Adipose tissue (tissue), 3 donors: ENCODE data around the gene PRKD2. TPM values are rescaled to one million over a fixed set of nuclear protein-coding genes. Genes with fewer than 3 reads are reported as not detected.

Source experiments
- H3K27ac ChIP-seq: one replicate; pipeline ENCODE4 v1.5.1; 2013; ENCODE audit warnings: low read depth, low read length
- whole genome bisulfite sequencing, 3 donors: extraction: QIAGEN DNeasy Blood & Tissue Kit; methylation state at CpG; one replicate each; pipeline ENCODE4 v1.1.7; 2013; 5-methylcytosine and 5-hydroxymethylcytosine counted together
- polyA plus RNA-seq, 3 donors: library from polyadenylated mRNA; stranded (reverse); fragments of 200-250 nt; gene quantifications; one replicate each; pipeline ENCODE4 v1.2.3, GENCODE V29; 2013
- donor health status: healthy with polysubstance abuse.
- donor health status: Bipolar disorder and iron deficiency.
- donor health status: healthy.

PRKD2 gene
- polyA plus RNA-seq, 3 donors, result 20.4 to 41.5 (median 26.7) TPM

DNA sequence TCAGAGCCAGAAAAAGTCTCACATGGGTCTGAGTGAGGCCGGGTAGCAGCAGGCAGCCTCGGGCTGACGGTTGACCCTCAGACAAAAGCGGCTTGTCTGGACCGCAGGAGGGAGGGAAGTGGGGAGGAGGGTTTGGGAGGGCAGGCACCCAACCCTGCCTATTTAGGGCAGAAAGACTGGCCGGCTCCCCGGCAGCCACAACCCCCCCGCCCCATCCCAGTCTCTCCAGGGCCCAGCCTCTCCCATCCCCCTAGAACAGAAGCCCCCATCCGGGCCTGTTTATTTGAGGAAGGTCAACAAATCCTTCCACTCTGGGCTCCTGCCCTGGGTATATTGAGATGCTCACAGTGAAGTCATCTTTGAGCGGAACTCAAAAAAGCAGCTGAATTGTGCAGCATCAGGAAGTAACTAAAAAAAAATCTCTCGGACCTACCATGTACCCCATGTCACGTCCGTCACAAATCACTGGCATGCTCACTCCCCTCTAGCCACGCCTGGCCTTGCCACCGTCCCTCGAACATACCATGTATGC, 62.2 kb downstream of the PRKD2 start:
- H3K27ac ChIP-seq, result no peak overlapping the region
- 46 to 61% (median 55%) methylated on average over 16 of the region's 16 CpGs for WGBS, 3 donors

DNA sequence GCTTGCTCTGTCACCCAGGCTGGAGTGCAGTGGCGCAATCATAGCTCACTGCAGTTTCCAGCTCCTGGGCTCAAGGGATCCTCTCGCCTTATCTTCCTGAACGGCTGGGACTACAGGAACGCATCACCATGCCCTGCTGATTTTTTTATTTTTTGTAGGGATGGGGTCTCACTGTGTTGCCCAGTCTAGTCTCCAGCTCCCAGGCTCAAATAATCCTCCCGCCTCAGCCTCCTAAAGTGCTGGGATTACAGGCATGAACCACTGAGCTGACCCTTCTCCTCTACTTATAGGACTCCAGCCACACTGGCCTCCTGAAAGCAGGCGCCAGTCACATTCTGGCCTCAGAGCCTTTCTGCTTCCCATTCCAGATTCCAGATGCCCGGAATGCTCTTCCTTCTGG, 66.5 kb downstream of the PRKD2 start:
- no peak overlapping the region for H3K27ac ChIP-seq
- WGBS, 3 donors, result 83 to 90% (median 87%) methylated on average over 7 of the region's 7 CpGs

- WGBS, 3 donors, result 21 to 45% (median 36%) methylated on average over 80 to 144 of the region's 144 CpGs
- no peak overlapping the region for H3K27ac ChIP-seq
These were observed 67.7 kb downstream of the PRKD2 start for GRCh38 chr19:46648961-46649960.

GRCh38 chr19:46648060-46648960, 68.6 kb downstream of the PRKD2 start:
- WGBS, 3 donors, result 24 to 50% (median 46%) methylated on average over 37 to 63 of the region's 63 CpGs
- H3K27ac ChIP-seq, result no peak overlapping the region

GRCh38 chr19:46646402-46646801, 70.5 kb downstream of the PRKD2 start:
- WGBS, 3 donors, result 81 to 86% (median 82%) methylated on average over 3 of the region's 3 CpGs
- H3K27ac ChIP-seq, result no peak overlapping the region

DNA sequence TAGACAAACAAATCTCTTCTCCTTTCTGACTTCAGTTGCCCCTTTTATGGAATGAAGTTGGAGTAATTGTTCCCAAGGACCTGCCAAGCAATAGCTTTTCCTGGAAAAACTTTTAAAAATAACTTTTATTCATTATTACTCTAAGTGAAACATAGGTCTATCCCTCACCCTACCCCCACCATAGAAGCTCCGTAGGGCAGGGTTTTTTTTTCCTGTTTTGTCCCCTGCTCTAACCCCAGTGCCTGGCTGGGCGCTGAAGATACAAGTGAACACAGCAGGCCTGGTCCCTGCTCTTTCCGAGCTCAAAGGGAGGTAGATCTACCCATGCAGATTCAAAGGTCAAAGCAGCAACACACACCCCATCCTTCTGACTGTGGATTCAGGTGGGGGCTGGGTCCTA, 72.2 kb downstream of the PRKD2 start:
- 44 to 58% (median 54%) methylated on average over 3 of the region's 3 CpGs for WGBS, 3 donors
- H3K27ac ChIP-seq, result no peak overlapping the region

DNA sequence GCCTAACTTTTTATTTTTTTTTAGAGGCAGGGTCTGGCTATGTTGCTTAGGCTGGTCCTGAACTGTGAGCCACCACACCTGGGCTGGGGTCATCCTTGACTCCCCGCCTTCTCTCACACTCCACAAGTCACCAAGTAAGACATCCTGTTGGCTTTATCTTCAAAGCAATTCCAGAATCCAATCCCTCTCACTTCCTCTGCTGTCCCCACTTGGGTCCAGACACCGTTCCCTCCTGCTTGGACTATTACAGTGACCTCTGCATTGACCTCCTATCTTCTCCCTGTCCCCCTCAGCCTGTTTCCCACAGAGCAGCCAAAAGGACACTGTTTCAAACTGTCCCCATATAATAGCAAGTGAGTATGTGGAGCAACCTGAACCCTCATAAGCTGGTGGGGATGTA, 76.3 kb downstream of the PRKD2 start:
- WGBS, 3 donors, result 80 to 84% (median 83%) methylated on average over 2 of the region's 2 CpGs
- H3K27ac ChIP-seq, result no peak overlapping the region

DNA sequence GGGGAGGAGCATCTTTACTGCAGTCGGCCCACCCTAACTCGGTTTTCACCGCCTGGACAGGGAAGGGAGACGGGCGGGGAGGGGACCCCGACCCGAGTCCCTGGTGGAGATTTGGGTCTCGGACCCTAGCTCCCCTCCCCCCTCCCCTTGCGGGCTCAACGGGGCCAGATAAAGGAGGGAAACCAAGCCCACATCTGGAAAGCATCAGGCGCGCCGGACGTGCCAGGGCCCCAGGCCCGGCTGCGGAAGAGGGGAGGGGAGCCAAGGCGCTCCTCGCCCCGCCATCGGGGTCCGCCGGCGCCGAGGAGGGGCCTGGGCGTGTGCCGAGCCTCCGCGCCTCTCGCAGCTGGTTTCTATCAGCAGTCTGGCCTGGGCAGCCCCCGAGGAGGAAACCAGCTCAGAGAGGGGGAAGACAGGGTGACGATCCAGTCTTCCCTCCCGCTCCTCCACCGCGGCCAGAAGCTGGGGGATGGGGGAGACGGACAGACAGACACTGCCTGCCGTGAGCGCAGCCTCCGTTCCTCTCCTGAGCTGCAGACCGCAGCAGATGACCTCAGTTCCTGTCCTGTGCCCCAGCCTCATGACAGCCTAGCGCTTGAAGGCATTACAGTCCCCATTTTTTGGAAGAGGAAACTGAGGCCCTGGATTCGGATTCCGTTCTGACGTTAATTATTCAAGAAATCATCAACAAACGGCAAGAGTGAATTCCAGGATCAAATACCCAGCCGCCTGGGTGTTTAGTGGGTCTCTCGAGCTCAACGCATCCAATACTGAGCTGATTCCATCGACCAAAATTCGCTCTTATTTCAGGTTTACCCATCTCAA, 77.3 kb downstream of the PRKD2 start:
- whole genome bisulfite sequencing, 3 donors, result 7 to 8% (median 7%) methylated on average over 37 to 49 of the region's 49 CpGs
- H3K27ac ChIP-seq, result no peak overlapping the region

- no peak overlapping the region for H3K27ac ChIP-seq
- WGBS, 3 donors, result 71 to 88% (median 88%) methylated on average over 14 of the region's 14 CpGs
These were observed 79.7 kb downstream of the PRKD2 start for GRCh38 chr19:46637224-46637623.

GRCh38 chr19:46635920-46636761, 80.8 kb downstream of the PRKD2 start, which contains the start of gene GNG8:
TSS of gene GNG8 (minus strand) at chr19:46636202. CDS start at chr19:46634682, 1,520 bp downstream.
- WGBS, 3 donors, result 33 to 45% (median 44%) methylated on average over 22 to 34 of the region's 34 CpGs

DNA sequence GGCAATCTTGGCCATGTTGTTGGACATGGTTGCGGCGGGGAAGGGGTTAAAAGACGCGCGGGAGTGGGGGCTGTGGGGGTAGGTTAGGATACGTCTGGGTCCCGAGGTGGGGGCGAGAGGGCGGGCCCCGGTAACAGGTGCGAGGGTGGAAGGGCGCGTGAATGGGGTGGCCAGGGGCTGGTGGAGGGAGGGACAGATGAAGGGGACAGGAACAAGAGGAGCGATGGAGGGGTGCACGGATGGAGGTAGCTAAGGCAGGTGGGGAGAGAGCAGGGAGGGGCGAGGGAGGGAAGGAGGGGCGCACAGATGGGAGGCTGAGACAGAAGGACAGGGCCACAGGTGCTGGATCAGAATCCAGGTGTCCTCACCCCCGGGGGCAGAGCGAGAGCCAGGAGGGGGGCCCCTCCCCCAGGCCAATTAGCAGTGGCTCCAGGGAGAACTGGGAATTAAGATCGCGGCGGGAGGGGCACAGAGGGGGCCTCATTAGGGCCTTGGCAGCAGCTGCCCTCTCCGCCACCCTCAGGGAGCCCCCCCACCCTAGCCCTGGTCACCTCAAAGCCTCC, 82.2 kb downstream of the PRKD2 start:
- no peak overlapping the region for H3K27ac ChIP-seq
- WGBS, 3 donors, result 6 to 13% (median 8%) methylated on average over 19 to 23 of the region's 23 CpGs

More at GRCh38 chr19:46635920-46636761, 80.8 kb downstream of the PRKD2 start, which contains the start of gene GNG8:
- no peak within 1 kb of the TSS for H3K27ac ChIP-seq

DNA sequence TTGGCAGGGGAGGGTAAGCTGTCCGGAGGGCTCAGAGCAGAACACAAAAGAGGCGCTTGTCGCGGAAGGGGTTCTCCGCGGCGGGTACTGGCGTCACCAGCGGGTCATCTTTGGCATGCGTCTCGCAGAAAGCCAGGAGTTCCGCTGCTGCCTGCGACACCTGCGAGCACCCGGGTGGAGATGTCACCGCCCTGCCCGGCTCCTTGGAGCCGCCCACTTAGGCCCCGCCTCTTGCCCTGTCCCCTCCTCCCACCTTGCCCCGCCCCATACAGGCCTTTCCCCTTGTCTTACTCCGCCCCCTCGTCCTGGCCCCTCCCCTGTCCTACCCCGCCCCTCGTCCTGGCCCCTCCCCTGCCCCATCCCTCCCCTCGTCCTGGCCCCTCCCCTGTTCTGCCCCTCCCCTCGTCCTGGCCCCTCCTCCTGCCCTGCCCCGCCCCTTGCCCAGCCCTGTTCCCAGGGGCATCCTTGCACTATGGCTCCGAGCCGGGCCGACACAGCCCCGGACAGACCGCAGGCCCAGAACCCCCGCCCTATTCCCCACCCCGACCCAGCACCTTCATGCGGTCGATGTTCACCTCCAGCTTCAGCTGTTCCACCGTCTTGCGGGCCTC, 82.8 kb downstream of the PRKD2 start:
- 3 to 14% (median 5%) methylated on average over 33 to 38 of the region's 38 CpGs for WGBS, 3 donors
- no peak overlapping the region for H3K27ac ChIP-seq

DNA sequence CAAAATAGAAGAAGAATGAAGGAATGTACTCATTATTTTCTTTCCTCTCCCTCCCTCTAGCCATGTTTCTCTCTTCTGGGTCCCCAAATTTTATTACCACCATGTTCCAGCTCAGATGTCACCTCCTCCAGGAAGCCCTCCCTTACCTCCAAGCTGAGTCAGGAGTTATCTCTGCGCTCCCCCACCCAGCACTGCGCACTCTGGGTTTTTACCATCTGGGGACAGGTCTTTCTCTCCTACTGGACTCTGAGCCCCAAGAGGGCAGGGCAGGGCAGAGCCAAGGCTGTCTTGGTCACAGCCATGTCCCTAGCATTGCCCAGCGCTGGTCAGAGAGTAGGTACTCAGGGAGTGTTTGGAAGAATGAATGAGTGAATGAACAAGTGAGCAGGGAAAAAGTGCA, 83.8 kb downstream of the PRKD2 start:
- WGBS, 3 donors, result 75 to 93% (median 92%) methylated on average over 3 of the region's 3 CpGs
- H3K27ac ChIP-seq, result no peak overlapping the region

- H3K27ac ChIP-seq, result no peak overlapping the region
- WGBS, 3 donors, result 37 to 68% (median 38%) methylated on average over 6 of the region's 6 CpGs
These were observed 85.4 kb downstream of the PRKD2 start for GRCh38 chr19:46631481-46631880.

DNA sequence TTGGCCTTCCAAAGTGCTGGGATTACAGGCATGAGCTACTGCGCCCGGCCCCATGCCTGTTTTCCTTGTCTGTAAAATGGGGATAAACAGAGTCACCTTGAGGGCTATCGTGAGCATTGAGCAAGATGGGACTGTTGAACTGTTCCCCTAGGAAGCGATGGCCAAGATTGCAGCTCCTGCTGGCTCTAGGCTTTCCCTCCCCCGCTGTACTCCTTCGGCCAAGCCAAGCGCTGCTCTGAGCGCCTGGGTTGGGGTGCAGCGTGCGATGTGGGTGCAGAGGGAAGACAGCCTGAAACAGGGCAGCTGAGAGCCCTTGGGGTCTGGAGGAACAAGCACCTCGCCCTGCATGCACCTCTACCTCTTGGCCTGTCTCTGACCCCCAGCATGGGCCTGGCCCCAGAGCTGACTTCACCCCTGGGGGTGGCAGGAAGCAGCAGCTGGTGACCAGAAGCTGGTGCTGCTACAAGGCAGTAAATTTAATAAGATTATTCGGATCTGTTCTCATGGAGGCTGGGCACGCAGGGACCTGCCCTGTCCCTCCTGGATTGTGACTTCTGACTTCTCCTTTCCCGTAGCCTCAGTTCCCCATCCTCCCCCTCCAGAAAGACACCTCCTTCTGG, 86.2 kb downstream of the PRKD2 start:
- 72 to 90% (median 77%) methylated on average over 14 of the region's 14 CpGs for WGBS, 3 donors
- H3K27ac ChIP-seq, result no peak overlapping the region

DNA sequence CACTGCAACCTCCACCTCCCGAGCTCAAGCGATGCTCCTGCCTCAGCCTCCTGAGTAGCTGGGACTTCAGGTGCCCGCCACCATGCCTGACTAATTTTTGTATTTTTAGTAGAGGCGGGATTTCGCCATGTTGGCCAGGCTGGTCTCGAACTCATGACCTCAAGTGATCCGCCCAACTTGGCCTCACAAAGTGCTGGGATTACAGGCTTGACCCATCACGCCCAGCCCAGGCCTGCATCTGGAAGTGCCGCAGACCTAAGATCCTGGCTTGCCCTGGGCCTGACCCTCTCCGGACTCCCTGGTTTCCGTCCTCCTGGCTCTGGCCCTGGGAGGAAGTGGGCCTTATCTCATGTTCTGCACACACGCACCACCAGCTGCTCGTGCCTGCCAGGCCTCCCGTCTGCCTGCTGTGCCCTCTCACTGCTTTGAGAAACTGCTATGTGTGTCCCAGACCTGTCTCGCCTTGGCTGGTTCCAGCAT, 87.3 kb downstream of the PRKD2 start:
- 70 to 77% (median 73%) methylated on average over 15 of the region's 15 CpGs for WGBS, 3 donors

More for the DNA sequence above, 87.3 kb downstream of the PRKD2 start:
- no peak overlapping the region for H3K27ac ChIP-seq
